Brain microvascular endothelial cell (primary cell): Measurements from ENCODE around the gene CEP126.
A peak's percentile ranks its signal among the peaks of the same experiment; 100 is the strongest.

Experiments
- DNase-seq: peaks from one replicate; pipeline ENCODE4 v3.0.0-alpha.2; 2020
- H3K27ac ChIP-seq: fragments of 250-450 bp; sonication (Bioruptor Pico); 2 replicates; pipeline ENCODE4 v1.5.1; 2020; ENCODE audit warnings: mild to moderate bottlenecking, moderate library complexity
- H3K27me3 ChIP-seq: fragments of 250-450 bp; sonication (Bioruptor Pico); replicated peaks from 2 replicates; pipeline ENCODE4 v1.5.1; 2020; ENCODE audit warnings: mild to moderate bottlenecking
- H3K36me3 ChIP-seq: fragments of 250-450 bp; sonication (Bioruptor Pico); replicated peaks from 2 replicates; pipeline ENCODE4 v1.5.1; 2020; ENCODE audit warnings: mild to moderate bottlenecking
- H3K4me3 ChIP-seq: 2 replicates; pipeline ENCODE4 v1.5.1; 2011; ENCODE audit warnings: low read depth, mild to moderate bottlenecking, control low read depth, low read length, moderate library complexity
- in situ Hi-C: cut with HindIII; loops from 2 replicates; pipeline ENCODE4 v1.10.0; 2017; ENCODE audit warnings: low sequenced_read_pairs, low pct_ligation_motif_present
- TF ChIP-seq, protein P1 (sequence below): IDR thresholded peaks from 2 replicates; pipeline ENCODE4 v1.5.1; 2011; ENCODE audit warnings: low read depth, mild to moderate bottlenecking, moderate library complexity, low read length, control low read depth, inconsistent platforms; ENCODE audit errors: missing control alignments

Gene CEP126

DNA sequence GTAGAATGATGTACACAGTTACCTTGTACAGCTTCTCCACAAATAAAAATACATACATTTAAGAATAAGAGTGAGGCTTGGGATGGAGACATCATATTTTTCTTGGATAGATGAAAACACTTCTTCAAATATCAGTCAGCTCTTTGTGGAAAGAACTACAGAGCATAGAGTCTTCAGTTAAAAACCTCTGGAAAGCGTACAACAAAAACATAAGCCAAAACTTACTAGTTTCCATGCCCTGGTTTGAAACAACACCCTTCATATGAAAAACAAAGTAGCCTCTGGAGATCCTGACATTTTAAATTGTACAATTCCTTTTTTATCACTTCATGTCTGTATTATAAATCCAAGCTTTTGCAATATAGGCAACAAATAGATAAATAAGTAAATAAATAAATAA lies 7.0 kb upstream of the CEP126 start:
- Histone ChIP-seq H3K27ac (no peak overlapping the region), H3K27me3 (no peaks in the 10 kb centered on the region), H3K4me3 (no peak overlapping the region), H3K36me3 (no peaks in the 10 kb centered on the region)
- no peak for DNase-seq
- TF ChIP-seq, protein P1, sequence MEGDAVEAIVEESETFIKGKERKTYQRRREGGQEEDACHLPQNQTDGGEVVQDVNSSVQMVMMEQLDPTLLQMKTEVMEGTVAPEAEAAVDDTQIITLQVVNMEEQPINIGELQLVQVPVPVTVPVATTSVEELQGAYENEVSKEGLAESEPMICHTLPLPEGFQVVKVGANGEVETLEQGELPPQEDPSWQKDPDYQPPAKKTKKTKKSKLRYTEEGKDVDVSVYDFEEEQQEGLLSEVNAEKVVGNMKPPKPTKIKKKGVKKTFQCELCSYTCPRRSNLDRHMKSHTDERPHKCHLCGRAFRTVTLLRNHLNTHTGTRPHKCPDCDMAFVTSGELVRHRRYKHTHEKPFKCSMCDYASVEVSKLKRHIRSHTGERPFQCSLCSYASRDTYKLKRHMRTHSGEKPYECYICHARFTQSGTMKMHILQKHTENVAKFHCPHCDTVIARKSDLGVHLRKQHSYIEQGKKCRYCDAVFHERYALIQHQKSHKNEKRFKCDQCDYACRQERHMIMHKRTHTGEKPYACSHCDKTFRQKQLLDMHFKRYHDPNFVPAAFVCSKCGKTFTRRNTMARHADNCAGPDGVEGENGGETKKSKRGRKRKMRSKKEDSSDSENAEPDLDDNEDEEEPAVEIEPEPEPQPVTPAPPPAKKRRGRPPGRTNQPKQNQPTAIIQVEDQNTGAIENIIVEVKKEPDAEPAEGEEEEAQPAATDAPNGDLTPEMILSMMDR = no peak
- in situ Hi-C loops = no loop called here

DNA sequence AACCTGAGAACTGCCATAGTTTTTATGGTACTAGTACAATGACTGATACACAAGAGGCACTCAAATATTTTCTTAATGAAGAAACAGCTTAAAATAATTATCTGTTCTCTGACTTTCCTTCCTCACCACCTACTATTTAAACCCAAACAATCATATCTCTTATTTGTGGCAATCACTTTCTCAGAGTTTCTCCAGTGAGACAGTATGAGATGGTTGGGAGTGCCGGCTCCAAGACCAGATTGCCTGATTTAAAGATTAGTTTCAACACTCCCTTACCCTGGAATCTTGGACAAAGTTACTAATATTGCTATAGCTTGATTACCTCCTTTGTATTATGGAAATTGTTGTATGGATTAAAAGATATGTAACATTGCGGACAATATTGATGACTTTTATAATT lies 5.7 kb upstream of the CEP126 start:
- DNase-seq = no peak
- no peaks in the 10 kb centered on the region for H3K27me3 ChIP-seq
- no peaks in the 10 kb centered on the region for H3K36me3 ChIP-seq
- H3K4me3 ChIP-seq = no peak overlapping the region
- TF ChIP-seq, protein P1 = no peak
- no peak overlapping the region for H3K27ac ChIP-seq
- in situ Hi-C loops = no loop called here

DNA sequence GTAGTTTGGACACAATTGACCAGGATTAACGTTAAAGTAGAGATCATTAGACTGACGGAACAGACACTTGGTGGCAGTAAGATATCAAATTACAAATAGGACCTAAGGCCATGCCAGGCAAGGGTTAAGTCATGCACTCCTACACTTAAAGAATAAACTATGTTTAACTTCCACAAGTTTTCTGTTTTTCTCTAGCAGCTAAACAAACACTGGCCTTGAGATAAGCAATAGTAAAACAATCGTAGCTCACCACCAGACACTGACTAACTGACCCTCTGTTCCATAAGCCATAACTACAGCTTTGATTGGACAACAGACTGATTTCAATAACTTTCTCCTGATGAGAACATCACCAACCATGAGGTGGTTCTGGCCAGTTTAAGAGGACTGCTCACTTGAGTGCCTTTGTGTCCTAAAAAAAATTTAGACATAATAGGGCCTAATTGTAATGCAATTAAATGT lies 2.0 kb upstream of the CEP126 start:
- peak overlapping the region; percentile 82 for H3K27ac ChIP-seq
- in situ Hi-C loops = no loop called here
- DNase-seq = peak; percentile 91
- H3K27me3 ChIP-seq = no peaks in the 10 kb centered on the region
- no peaks in the 10 kb centered on the region for H3K36me3 ChIP-seq
- no peak overlapping the region for H3K4me3 ChIP-seq
- TF ChIP-seq, protein P1 = no peak

DNA sequence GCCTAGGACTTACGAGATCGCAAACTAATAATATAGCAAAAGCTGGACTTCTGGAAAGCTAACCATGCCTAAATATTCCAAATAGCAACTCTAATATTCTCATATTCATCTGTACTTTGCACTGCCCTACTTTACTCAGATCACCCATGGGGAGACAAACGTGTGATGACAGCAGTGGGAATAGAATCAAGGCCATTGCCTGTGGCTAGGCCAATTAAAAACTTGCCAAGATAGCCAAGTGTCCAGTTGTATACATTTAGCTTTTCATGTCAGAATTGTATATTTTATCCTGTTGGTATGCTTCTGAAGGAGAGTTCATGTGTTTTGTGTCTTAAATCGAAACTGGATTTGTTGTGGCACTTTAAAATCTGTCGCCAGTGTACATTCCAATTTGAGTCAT lies 1.2 kb upstream of the CEP126 start:
- DNase-seq = no peak
- peak overlapping the region; percentile 82 for H3K27ac ChIP-seq
- H3K27me3 ChIP-seq = no peaks in the 10 kb centered on the region
- H3K36me3 ChIP-seq = no peaks in the 10 kb centered on the region
- no peak overlapping the region for H3K4me3 ChIP-seq
- in situ Hi-C loops = no loop called here
- TF ChIP-seq, protein P1 = no peak

DNA sequence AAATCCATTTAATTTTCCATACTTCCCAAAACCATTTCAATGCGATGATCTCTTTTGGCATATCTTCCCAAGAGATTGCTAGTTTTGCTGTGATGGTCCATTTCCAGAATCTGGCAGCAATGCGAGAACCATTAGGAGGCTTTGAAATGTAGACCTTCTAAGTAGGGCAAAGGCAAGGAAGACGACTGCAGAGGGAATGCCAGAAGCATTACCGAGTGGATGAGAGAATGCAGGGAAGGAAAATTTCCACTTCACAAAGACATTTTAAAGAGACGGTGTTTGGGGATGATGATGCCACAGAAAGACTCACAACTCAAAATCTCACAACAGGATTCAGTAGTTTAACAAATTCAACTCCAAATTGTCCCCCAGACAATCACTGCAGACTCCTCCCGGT lies 471 bp upstream of the CEP126 start:
- in situ Hi-C loops = no loop called here
- H3K36me3 ChIP-seq = no peaks in the 10 kb centered on the region
- no peaks in the 10 kb centered on the region for H3K27me3 ChIP-seq
- DNase-seq = no peak
- peak overlapping the region; percentile 82 for H3K27ac ChIP-seq
- H3K4me3 ChIP-seq = peak overlapping the region; percentile 85
- TF ChIP-seq, protein P1 = no peak

DNA sequence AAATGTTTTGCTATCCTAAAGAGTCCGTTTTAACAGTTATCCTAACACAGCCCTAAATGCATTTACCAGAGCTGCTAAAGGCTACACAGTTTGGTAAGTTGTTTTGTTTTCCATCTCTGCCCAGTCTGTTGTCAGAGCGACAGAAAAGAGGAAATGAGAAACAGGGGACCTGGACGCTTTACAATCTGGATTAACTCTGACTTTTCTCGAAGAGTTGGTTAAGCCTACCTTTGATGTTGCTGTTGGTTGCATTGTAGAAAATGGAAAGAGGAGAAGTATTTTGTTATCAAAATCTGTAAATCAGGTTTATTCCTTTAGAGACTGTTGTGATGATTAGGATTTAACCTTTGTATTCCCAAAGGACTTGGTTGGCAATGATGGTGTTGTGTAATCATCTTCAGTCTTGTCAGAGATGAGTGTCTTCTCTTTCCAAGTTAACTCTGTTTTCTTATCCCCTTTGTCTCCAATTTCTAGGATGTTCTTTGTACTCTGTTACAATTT lies 1.0 kb downstream of the CEP126 start:
- DNase-seq = peak; percentile 48
- peak overlapping the region; percentile 82 for H3K27ac ChIP-seq

More for the DNA sequence above, 1.0 kb downstream of the CEP126 start:
- in situ Hi-C loops = no loop called here
- Histone ChIP-seq H3K27me3 (no peaks in the 10 kb centered on the region), H3K4me3 (peak overlapping the region; percentile 85), H3K36me3 (no peaks in the 10 kb centered on the region)
- TF ChIP-seq, protein P1 = no peak
